DOHH2 (cell line): Measurements from ENCODE around the gene AKAP13.
A peak's percentile ranks its signal among the peaks of the same experiment; 100 is the strongest.

Source experiments
- H3F3A ChIP-seq: fragments of 200-600 bp; sonication (generic), shearing (Covaris generic); 2 replicates; pipeline ENCODE4 v1.6.0; 2016; ENCODE audit warnings: antibody characterized with exemption, mild to moderate bottlenecking; ENCODE audit not compliant: control insufficient read depth, insufficient read depth
- H3K27ac ChIP-seq: fragments of 200-600 bp; sonication (generic); 2 replicates; pipeline ENCODE4 v1.5.1; 2014; ENCODE audit warnings: low read depth, mild to moderate bottlenecking, low read length, moderate library complexity
- H3K27me3 ChIP-seq: fragments of 200-600 bp; sonication (generic); 2 replicates; pipeline ENCODE4 v1.6.1; 2014; ENCODE audit warnings: mild to moderate bottlenecking, low read length, mixed read lengths; ENCODE audit not compliant: control insufficient read depth
- H3K36me3 ChIP-seq: fragments of 200-600 bp; sonication (generic); 2 replicates; pipeline ENCODE4 v1.6.1; 2014; ENCODE audit warnings: mild to moderate bottlenecking, low read length, moderate library complexity, mixed read lengths; ENCODE audit not compliant: control insufficient read depth
- H3K4me1 ChIP-seq: fragments of 200-600 bp; sonication (generic); 2 replicates; pipeline ENCODE4 v1.6.1; 2014; ENCODE audit warnings: mild to moderate bottlenecking, low read length, mixed read lengths; ENCODE audit not compliant: control insufficient read depth
- H3K4me2 ChIP-seq: fragments of 200-600 bp; sonication (generic); 2 replicates; pipeline ENCODE4 v1.6.0; 2014; ENCODE audit warnings: mild to moderate bottlenecking, low read length, moderate library complexity
- H3K4me3 ChIP-seq: fragments of 200-600 bp; sonication (generic); 2 replicates; pipeline ENCODE4 v1.5.1; 2014; ENCODE audit warnings: mild to moderate bottlenecking, low read length, mixed read lengths
- H3K79me2 ChIP-seq: fragments of 200-600 bp; sonication (generic); 2 replicates; pipeline ENCODE4 v1.6.1; 2014; ENCODE audit warnings: mild to moderate bottlenecking, low read length, mixed read lengths; ENCODE audit not compliant: control insufficient read depth
- H3K9me2 ChIP-seq: fragments of 200-600 bp; sonication (generic); replicated peaks from 2 replicates; pipeline ENCODE4 v1.6.1; 2014; ENCODE audit warnings: mild to moderate bottlenecking, low read length, mixed read lengths; ENCODE audit not compliant: control insufficient read depth
- H3K9me3 ChIP-seq: fragments of 200-600 bp; sonication (generic); 2 replicates; pipeline ENCODE4 v1.6.1; 2014; ENCODE audit warnings: antibody characterized with exemption, low read length, mixed read lengths; ENCODE audit not compliant: control insufficient read depth, insufficient read depth
- H4K20me1 ChIP-seq: fragments of 200-600 bp; sonication (generic); 2 replicates; pipeline ENCODE4 v1.6.0; 2014; ENCODE audit warnings: low read depth, mild to moderate bottlenecking, antibody characterized with exemption, low read length, moderate library complexity; ENCODE audit not compliant: control insufficient read depth, insufficient read depth
- EZH2phosphoT487 ChIP-seq: fragments of 200-600 bp; sonication (generic); IDR thresholded peaks from 2 replicates; pipeline ENCODE4 v1.6.1; 2017; ENCODE audit warnings: borderline replicate concordance, mild to moderate bottlenecking, antibody characterized with exemption, low read length, moderate library complexity, mixed read lengths
- TF ChIP-seq, protein P1 (sequence below): fragments of 200-600 bp; sonication (generic); IDR thresholded peaks from one replicate; pipeline ENCODE4 v1.5.1; 2014; ENCODE audit warnings: antibody characterized with exemption, mild to moderate bottlenecking, low read depth, low read length; ENCODE audit not compliant: poor library complexity, severe bottlenecking

AKAP13 gene

DNA sequence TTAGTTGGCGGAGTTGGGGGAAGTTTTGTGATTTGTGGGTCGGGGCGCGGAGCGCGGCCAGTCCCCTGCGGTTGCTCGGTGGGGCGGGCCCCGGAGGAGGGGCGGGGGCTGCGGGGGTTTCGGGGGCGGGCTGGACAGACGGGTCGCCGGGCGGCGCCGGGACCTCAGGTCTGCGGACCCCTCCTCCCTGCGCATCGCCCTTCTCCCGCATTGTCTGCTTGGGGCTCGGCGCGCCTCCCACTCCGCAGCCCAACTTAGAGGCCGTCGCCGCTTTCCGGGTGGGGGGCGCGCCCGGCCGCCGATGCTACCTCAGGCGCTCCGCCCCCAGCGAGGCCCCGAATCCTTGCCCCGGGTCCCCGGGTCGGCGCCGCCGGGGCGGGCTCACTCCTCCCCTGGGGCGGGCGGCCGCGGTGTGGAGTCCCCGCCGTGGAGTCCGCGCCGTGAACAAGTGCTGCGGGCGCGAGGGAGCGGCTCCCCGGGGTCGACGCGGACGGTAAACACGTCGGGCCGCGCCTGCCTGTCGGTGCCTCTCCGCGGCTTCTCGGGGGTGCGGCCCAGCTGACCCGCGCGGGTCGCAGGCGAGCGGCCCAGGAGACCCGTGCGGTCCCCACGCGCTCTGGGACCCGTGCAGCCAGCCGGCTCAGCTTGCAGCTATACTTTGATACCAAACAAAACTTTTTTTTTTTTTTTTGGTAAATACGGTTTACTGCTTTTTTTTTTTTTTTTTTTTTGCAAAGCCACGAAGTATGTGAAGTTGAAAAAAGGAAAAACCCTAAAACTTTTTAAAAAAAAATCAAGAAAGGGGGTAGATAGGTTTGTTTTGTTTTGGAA, 624 bp downstream of the AKAP13 start:
- H3K27ac ChIP-seq = peak overlapping the region; percentile 80
- peaks cover 53% of the 10 kb centered on the region for H3K79me2 ChIP-seq
- peak overlapping the region; percentile 83 for H3K4me2 ChIP-seq
- peaks cover 24% of the 10 kb centered on the region for H3F3A ChIP-seq
- H3K9me3 ChIP-seq = no peaks in the 10 kb centered on the region
- H3K4me3 ChIP-seq = peak overlapping the region; percentile 79
- no peak for TF ChIP-seq EZH2phosphoT487
- TF ChIP-seq, protein P1, sequence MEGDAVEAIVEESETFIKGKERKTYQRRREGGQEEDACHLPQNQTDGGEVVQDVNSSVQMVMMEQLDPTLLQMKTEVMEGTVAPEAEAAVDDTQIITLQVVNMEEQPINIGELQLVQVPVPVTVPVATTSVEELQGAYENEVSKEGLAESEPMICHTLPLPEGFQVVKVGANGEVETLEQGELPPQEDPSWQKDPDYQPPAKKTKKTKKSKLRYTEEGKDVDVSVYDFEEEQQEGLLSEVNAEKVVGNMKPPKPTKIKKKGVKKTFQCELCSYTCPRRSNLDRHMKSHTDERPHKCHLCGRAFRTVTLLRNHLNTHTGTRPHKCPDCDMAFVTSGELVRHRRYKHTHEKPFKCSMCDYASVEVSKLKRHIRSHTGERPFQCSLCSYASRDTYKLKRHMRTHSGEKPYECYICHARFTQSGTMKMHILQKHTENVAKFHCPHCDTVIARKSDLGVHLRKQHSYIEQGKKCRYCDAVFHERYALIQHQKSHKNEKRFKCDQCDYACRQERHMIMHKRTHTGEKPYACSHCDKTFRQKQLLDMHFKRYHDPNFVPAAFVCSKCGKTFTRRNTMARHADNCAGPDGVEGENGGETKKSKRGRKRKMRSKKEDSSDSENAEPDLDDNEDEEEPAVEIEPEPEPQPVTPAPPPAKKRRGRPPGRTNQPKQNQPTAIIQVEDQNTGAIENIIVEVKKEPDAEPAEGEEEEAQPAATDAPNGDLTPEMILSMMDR = no peak
- no peaks in the 10 kb centered on the region for H3K9me2 ChIP-seq
- peaks cover 10% of the 10 kb centered on the region for H4K20me1 ChIP-seq
- peaks cover 30% of the 10 kb centered on the region for H3K36me3 ChIP-seq
- no peaks in the 10 kb centered on the region for H3K27me3 ChIP-seq
- H3K4me1 ChIP-seq = peaks cover 49% of the 10 kb centered on the region

DNA sequence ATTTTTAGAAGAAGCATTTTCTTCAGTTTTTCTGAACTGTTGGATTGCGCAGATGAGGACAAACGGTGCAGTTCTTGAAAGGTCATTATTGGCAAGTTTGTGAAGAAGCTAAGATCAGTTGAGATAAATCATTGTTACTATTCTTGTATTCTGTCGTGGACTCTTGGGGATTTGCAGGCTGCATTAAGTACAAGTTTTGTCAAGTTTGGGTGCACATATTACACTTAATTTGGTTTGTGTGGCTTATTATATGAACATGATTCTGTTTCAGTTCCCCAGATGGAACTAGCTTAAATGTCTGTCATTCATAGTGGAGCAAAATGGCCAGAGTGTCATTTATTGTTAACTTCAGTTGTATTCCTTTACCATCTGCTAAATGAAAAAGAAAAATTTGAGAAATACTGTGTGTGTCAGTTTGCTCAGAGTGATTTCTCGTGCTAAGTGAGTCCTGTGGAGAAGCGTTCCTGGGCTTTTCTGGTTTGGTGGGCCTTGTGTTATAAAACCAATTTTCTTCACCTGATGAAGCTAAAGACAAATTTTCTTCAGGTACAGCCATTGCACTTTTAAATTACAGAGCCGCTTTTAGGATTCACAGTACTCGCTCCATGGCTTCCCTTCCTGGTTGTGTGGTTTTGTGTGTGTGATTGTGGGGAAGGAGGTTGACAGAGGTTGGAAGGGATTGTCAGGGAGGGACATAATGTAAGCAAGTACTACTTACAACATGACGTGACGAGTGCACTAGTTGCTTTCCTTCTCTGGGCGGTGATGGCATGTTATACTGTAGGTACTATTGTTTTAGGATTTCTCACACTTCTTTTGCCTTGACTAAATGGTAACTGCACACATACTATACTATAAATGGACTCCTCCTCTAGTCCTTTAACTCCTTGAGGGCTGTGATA, 1.7 kb downstream of the AKAP13 start:
- peaks cover 36% of the 10 kb centered on the region for H3K36me3 ChIP-seq
- H3F3A ChIP-seq = peaks cover 24% of the 10 kb centered on the region
- no peaks in the 10 kb centered on the region for H3K9me2 ChIP-seq
- peak overlapping the region; percentile 80 for H3K27ac ChIP-seq
- H3K27me3 ChIP-seq = no peaks in the 10 kb centered on the region
- TF ChIP-seq, protein P1 = no peak
- TF ChIP-seq EZH2phosphoT487 = no peak
- H4K20me1 ChIP-seq = peaks cover 10% of the 10 kb centered on the region
- H3K4me1 ChIP-seq = peaks cover 60% of the 10 kb centered on the region
- H3K4me3 ChIP-seq = peak overlapping the region; percentile 79
- H3K4me2 ChIP-seq = peak overlapping the region; percentile 83
- H3K9me3 ChIP-seq = no peaks in the 10 kb centered on the region
- peaks cover 63% of the 10 kb centered on the region for H3K79me2 ChIP-seq

DNA sequence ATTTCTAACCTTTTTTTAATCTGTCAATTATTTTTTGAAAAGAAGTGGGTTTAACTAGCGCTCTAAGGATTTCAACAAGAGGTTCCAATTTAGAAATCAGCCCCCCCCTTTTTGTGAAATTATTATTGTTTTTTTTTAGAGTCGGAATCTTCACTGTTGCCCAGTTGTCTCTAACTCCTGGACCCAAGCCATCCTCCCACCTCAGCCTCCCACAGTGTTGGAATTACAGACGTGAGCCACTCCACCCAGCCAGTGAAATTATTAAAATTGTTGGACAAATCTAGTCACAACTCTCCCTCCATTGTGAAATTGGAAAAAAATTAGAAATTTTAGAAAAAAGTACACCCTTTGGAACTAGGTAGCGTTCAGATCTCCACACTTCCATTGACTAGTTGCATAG, 2.5 kb downstream of the AKAP13 start:
- no peaks in the 10 kb centered on the region for H3K27me3 ChIP-seq
- TF ChIP-seq, protein P1 = no peak
- TF ChIP-seq EZH2phosphoT487 = no peak
- peaks cover 29% of the 10 kb centered on the region for H3F3A ChIP-seq
- H4K20me1 ChIP-seq = peaks cover 10% of the 10 kb centered on the region
- H3K4me3 ChIP-seq = peak overlapping the region; percentile 79
- no peaks in the 10 kb centered on the region for H3K9me2 ChIP-seq
- peak overlapping the region; percentile 80 for H3K27ac ChIP-seq
- peaks cover 67% of the 10 kb centered on the region for H3K4me1 ChIP-seq
- peak overlapping the region; percentile 83 for H3K4me2 ChIP-seq
- H3K9me3 ChIP-seq = no peaks in the 10 kb centered on the region
- peaks cover 39% of the 10 kb centered on the region for H3K36me3 ChIP-seq
- peaks cover 70% of the 10 kb centered on the region for H3K79me2 ChIP-seq
